ENCODE results near the gene EDEM1. TPM values are rescaled to one million over a fixed set of nuclear protein-coding genes. Genes with fewer than 3 reads are reported as not detected.

The EDEM1 gene
- total and polyA plus RNA-seq, 4 donors = 12.8 to 132 (median 54.3) TPM

- no peak overlapping the region for H3K4me3 ChIP-seq
- no peak for TF ChIP-seq CTCF (IDR thresholded peaks at IDR 0.05; ENCODE audit: control extremely low read depth, extremely low read depth)
- no peaks in the 10 kb centered on the region for H3K27me3 ChIP-seq (ENCODE audit: control insufficient read depth in 3 of 3, insufficient read depth in 3 of 3, low read length in 2 of 3)
- ATAC-seq (ENCODE audit: insufficient read depth, low FRiP score) (no peak), DNase-seq (no peak)
- peaks cover 0 to 2% (median 0%) of the 10 kb centered on the region in 5 donors for H3K4me1 ChIP-seq (ENCODE audit: control insufficient read depth in 5 of 5, insufficient read depth in 5 of 5, low read length in 5 of 5)
- no peaks in the 10 kb centered on the region for H3K36me3 ChIP-seq (ENCODE audit: control insufficient read depth in 4 of 4, insufficient read depth in 4 of 4, low read length in 4 of 4)
- H3K27ac ChIP-seq (ENCODE audit: low read depth in 1 of 2, low read length in 1 of 2) = no peak overlapping the region
- 94% methylated on average over 6 of the region's 6 CpGs for WGBS, 2 donors
- H3K9me3 ChIP-seq (ENCODE audit: control insufficient read depth in 4 of 4, insufficient read depth in 3 of 4, low read length in 3 of 4) = no peaks in the 10 kb centered on the region
- no peak overlapping the region for H3K9ac ChIP-seq (ENCODE audit: insufficient read depth in 1 of 2, low read length in 2 of 2)
Measured at GRCh38 chr3:5151586-5151985, 35.9 kb upstream of the EDEM1 start.

- no peak for ATAC-seq (ENCODE audit: insufficient read depth, low FRiP score)
- Histone ChIP-seq H3K9ac (ENCODE audit: insufficient read depth in 1 of 2, low read length in 2 of 2) (no peak overlapping the region), H3K36me3 (ENCODE audit: control insufficient read depth in 4 of 4, insufficient read depth in 4 of 4, low read length in 4 of 4) (no peaks in the 10 kb centered on the region), H3K4me1 (ENCODE audit: control insufficient read depth in 5 of 5, insufficient read depth in 5 of 5, low read length in 5 of 5) (peaks cover 0 to 8% (median 0%) of the 10 kb centered on the region in 5 donors), H3K27ac (ENCODE audit: low read depth in 1 of 2, low read length in 1 of 2) (no peak overlapping the region), H3K27me3 (ENCODE audit: control insufficient read depth in 3 of 3, insufficient read depth in 3 of 3, low read length in 2 of 3) (no peaks in the 10 kb centered on the region), H3K4me3 (no peak overlapping the region), H3K9me3 (ENCODE audit: control insufficient read depth in 4 of 4, insufficient read depth in 3 of 4, low read length in 3 of 4) (no peaks in the 10 kb centered on the region)
- TF ChIP-seq CTCF (IDR thresholded peaks at IDR 0.05; ENCODE audit: control extremely low read depth, extremely low read depth) = no peak
- 89 to 93% methylated on average over 4 of the region's 4 CpGs for WGBS, 2 donors
- DNase-seq = no peak
Measured at GRCh38 chr3:5153074-5153473, 34.4 kb upstream of the EDEM1 start.

DNA sequence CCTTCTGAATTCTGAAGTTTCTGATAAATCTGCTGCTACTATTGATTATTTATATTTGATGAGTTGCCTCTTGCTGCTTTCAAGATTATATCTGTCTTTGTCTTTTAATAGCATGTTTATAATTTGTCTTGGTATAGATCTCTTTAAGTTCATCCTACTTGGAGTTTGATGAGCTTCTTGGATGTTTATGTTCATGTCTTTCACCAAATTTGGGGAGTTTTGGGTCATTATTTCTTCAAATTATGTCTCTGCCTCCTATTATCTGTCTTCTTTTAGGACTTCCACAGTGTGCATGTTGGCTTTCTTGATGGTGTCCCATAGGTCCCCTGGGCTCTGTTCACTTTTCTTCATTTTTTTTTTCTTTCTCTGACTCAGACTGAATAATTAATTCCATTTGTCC lies 32.3 kb upstream of the EDEM1 start:
- peaks cover 0 to 8% (median 0%) of the 10 kb centered on the region in 5 donors for H3K4me1 ChIP-seq (ENCODE audit: control insufficient read depth in 5 of 5, insufficient read depth in 5 of 5, low read length in 5 of 5)

More for the DNA sequence above, 32.3 kb upstream of the EDEM1 start:
- Histone ChIP-seq H3K36me3 (ENCODE audit: control insufficient read depth in 4 of 4, insufficient read depth in 4 of 4, low read length in 4 of 4) (no peaks in the 10 kb centered on the region), H3K27me3 (ENCODE audit: control insufficient read depth in 3 of 3, insufficient read depth in 3 of 3, low read length in 2 of 3) (no peaks in the 10 kb centered on the region), H3K27ac (ENCODE audit: low read depth in 1 of 2, low read length in 1 of 2) (no peak overlapping the region), H3K9ac (ENCODE audit: insufficient read depth in 1 of 2, low read length in 2 of 2) (no peak overlapping the region), H3K4me3 (no peak overlapping the region), H3K9me3 (ENCODE audit: control insufficient read depth in 4 of 4, insufficient read depth in 3 of 4, low read length in 3 of 4) (no peaks in the 10 kb centered on the region)
- DNase-seq (no peak), ATAC-seq (ENCODE audit: insufficient read depth, low FRiP score) (no peak)
- TF ChIP-seq CTCF (IDR thresholded peaks at IDR 0.05; ENCODE audit: control extremely low read depth, extremely low read depth) = no peak
